ENCODE measurements around the gene KIF16B. TPM values are rescaled to one million over a fixed set of nuclear protein-coding genes. Genes with fewer than 3 reads are reported as not detected.

The KIF16B gene
- total and polyA plus RNA-seq, 2 donors (not counting 3 experiments of a cell fraction or from before 2014, with no cell fraction given) = 2.9 to 8.8 TPM

- Histone ChIP-seq H3K4me1 (ENCODE audit: control insufficient read depth, extremely low read depth, insufficient read depth, low read length) (no peaks in the 10 kb centered on the region), H3K27me3 (ENCODE audit: control insufficient read depth in 2 of 2, insufficient read depth in 2 of 2, low read length in 2 of 2) (no peaks in the 10 kb centered on the region), H3K79me2 (ENCODE audit: control insufficient read depth, insufficient read depth, low read length) (no peaks in the 10 kb centered on the region), H3K4me2 (ENCODE audit: insufficient read depth, low read length) (no peak overlapping the region), H3K9me3 (replicated peaks; ENCODE audit: control insufficient read depth, insufficient read depth, low read length) (no peaks in the 10 kb centered on the region), H3K36me3 (ENCODE audit: control insufficient read depth in 2 of 2, extremely low read depth in 1 of 2, insufficient read depth in 2 of 2, low read length in 2 of 2) (no peaks in the 10 kb centered on the region), H3K9me1 (replicated peaks; ENCODE audit: control insufficient read depth, extremely low read depth, insufficient read depth, low read length) (no peaks in the 10 kb centered on the region), H3K9ac (replicated peaks; ENCODE audit: extremely low read depth, insufficient read depth, low read length) (no peak overlapping the region), H2AFZ (ENCODE audit: low read depth, low read length) (no peak overlapping the region), H4K20me1 (replicated peaks; ENCODE audit: control insufficient read depth, extremely low read depth, insufficient read depth, low read length) (no peaks in the 10 kb centered on the region), H3K4me3 (replicated peaks in 1 of 3; ENCODE audit: insufficient read depth in 1 of 3, low read depth in 1 of 3, low read length in 3 of 3) (no peak overlapping the region), H3K27ac (ENCODE audit: insufficient read depth, low read depth, low read length) (no peak overlapping the region)
- no TSS peak for BruUV-seq (replicated peaks)
- FAIRE-seq (no peak), DNase-seq (ENCODE audit: low read depth, low spot score) (no peak)
- ChIA-PET POLR2A (no interaction called here), CTCF (no interaction called here)
- intact Hi-C loops (cut with micrococcal nuclease) = no loop called here
- no peak for TF ChIP-seq JUN (IDR thresholded peaks at IDR 0.05; ENCODE audit: borderline replicate concordance, insufficient read depth, insufficient read length, low read depth)
- TF ChIP-seq POLR2AphosphoS5 (IDR thresholded peaks at IDR 0.05; ENCODE audit: insufficient read depth, low read depth, low read length) = no peak
- no peak for TF ChIP-seq GATA2 (IDR thresholded peaks at IDR 0.05; ENCODE audit: insufficient read depth, insufficient read length, low read depth, low read length)
- no peak for TF ChIP-seq CTCF (IDR thresholded peaks at IDR 0.05; ENCODE audit: extremely low read depth in 1 of 2, insufficient read depth in 1 of 2, low read depth in 1 of 2, low read length in 2 of 2)
- TF ChIP-seq EZH2 (IDR thresholded peaks at IDR 0.05; ENCODE audit: borderline replicate concordance, low read depth, low read length, severe bottlenecking) = no peak
- TF ChIP-seq MAX (IDR thresholded peaks at IDR 0.05; ENCODE audit: insufficient read depth, insufficient read length) = no peak
- TF ChIP-seq MYC (IDR thresholded peaks at IDR 0.05; ENCODE audit: low read depth, low read length) = no peak
- no peak for TF ChIP-seq FOS (IDR thresholded peaks at IDR 0.05; ENCODE audit: borderline replicate concordance, insufficient read depth, low read length)
- no peak for TF ChIP-seq POLR2A (IDR thresholded peaks at IDR 0.05; ENCODE audit: low read depth, low read length)
- dilution Hi-C loops (cut with MboI; ENCODE audit: extremely low pct_ligation_motif_present, low sequenced_read_pairs) = no loop called here
Measured at GRCh38 chr20:16292226-16292880, 280.9 kb downstream of the KIF16B start.
